Measurements from ENCODE around the gene RAD51B.

RAD51B gene

DNA sequence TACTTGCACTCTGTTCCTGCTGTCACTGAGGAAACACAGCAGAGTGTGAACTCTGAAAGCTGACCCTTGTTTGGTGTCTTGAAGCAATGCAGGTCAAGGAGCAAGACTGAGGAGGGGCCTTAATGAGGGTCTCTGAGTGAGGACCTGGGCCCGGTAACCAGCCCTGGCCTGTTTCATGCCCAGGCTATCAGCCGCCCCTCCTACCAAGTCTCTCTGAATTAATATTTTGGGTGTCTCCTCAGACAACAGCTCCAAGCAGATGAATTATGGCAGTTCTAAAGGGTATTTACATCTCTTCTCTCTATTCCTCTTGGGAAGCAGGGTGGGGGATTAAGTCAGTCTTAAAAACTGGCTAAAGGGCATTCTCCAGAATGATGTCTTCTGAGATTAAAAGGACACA lies 578.8 kb downstream of the RAD51B start (continued):
- TF ChIP-seq, protein P1, sequence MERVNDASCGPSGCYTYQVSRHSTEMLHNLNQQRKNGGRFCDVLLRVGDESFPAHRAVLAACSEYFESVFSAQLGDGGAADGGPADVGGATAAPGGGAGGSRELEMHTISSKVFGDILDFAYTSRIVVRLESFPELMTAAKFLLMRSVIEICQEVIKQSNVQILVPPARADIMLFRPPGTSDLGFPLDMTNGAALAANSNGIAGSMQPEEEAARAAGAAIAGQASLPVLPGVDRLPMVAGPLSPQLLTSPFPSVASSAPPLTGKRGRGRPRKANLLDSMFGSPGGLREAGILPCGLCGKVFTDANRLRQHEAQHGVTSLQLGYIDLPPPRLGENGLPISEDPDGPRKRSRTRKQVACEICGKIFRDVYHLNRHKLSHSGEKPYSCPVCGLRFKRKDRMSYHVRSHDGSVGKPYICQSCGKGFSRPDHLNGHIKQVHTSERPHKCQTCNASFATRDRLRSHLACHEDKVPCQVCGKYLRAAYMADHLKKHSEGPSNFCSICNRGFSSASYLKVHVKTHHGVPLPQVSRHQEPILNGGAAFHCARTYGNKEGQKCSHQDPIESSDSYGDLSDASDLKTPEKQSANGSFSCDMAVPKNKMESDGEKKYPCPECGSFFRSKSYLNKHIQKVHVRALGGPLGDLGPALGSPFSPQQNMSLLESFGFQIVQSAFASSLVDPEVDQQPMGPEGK (tag by site-specific recombination; IDR thresholded peaks at IDR 0.05) = no peak
- TF ChIP-seq ZNF747 (tag by site-specific recombination; IDR thresholded peaks at IDR 0.05) (no peak), KLF7 (tag by site-specific recombination; IDR thresholded peaks at IDR 0.05; ENCODE audit: borderline replicate concordance) (no peak), HOXD13 (CRISPR knock-in tag; IDR thresholded peaks at IDR 0.05; ENCODE audit: borderline replicate concordance) (no peak), ZNF777 (tag by site-specific recombination; IDR thresholded peaks at IDR 0.05; ENCODE audit: borderline replicate concordance) (no peak), ZNF266 (tag by site-specific recombination; IDR thresholded peaks at IDR 0.05; ENCODE audit: low read depth) (no peak), ZNF214 (tag by site-specific recombination; IDR thresholded peaks at IDR 0.05; ENCODE audit: borderline replicate concordance) (no peak), ZNF157 (tag by site-specific recombination; IDR thresholded peaks at IDR 0.05) (no peak)
- TF ChIP-seq, protein P2, sequence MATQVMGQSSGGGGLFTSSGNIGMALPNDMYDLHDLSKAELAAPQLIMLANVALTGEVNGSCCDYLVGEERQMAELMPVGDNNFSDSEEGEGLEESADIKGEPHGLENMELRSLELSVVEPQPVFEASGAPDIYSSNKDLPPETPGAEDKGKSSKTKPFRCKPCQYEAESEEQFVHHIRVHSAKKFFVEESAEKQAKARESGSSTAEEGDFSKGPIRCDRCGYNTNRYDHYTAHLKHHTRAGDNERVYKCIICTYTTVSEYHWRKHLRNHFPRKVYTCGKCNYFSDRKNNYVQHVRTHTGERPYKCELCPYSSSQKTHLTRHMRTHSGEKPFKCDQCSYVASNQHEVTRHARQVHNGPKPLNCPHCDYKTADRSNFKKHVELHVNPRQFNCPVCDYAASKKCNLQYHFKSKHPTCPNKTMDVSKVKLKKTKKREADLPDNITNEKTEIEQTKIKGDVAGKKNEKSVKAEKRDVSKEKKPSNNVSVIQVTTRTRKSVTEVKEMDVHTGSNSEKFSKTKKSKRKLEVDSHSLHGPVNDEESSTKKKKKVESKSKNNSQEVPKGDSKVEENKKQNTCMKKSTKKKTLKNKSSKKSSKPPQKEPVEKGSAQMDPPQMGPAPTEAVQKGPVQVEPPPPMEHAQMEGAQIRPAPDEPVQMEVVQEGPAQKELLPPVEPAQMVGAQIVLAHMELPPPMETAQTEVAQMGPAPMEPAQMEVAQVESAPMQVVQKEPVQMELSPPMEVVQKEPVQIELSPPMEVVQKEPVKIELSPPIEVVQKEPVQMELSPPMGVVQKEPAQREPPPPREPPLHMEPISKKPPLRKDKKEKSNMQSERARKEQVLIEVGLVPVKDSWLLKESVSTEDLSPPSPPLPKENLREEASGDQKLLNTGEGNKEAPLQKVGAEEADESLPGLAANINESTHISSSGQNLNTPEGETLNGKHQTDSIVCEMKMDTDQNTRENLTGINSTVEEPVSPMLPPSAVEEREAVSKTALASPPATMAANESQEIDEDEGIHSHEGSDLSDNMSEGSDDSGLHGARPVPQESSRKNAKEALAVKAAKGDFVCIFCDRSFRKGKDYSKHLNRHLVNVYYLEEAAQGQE (tag by site-specific recombination; IDR thresholded peaks at IDR 0.05) = no peak

DNA sequence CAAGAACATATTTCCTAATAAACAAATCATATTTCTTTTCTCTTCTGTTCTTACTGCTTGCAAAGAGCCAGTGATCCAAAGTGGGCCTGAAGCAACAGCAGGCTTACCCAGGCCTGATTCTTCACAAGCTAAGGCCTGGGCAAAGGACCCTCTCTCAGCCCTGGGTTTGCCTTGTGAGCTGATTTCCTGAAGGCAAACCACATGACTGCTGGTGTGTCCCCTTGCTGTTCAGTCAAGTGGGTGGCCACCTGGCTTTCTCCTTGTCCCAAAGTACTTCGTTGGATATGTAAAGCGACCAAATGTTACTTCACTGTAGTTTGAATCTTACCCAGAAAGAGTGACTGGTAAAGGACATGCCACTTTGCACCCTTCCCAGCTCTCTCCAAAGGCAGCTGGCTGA lies 580.4 kb downstream of the RAD51B start:
- H3K4me1 ChIP-seq (ENCODE audit: control insufficient read depth, insufficient read depth, low read length) = 0 out of 2 replicates have a peak, but pooled peaks cover 3% of the 10 kb centered on the region
- ChIA-PET POLR2A (no interaction called here), CTCF (no interaction called here)
- H3K4me3 ChIP-seq (ENCODE audit: low read depth, low read length) = no peak overlapping the region
- no peaks in the 10 kb centered on the region for H3K36me3 ChIP-seq (ENCODE audit: control insufficient read depth in 2 of 2, insufficient read depth in 1 of 2, low read length in 2 of 2)
- H3K27ac ChIP-seq (ENCODE audit: extremely low read depth, low read depth, low read length) = no peak overlapping the region
- H3K9me3 ChIP-seq (ENCODE audit: control insufficient read depth, insufficient read depth, low read depth, low read length) = no peaks in the 10 kb centered on the region
- TF ChIP-seq ZSCAN23 (tag by site-specific recombination; IDR thresholded peaks at IDR 0.05) (no peak), OSR2 (tag by site-specific recombination; IDR thresholded peaks at IDR 0.05) (no peak), ZNF404 (tag by site-specific recombination; IDR thresholded peaks at IDR 0.05) (no peak), ZNF596 (tag by site-specific recombination; IDR thresholded peaks at IDR 0.05) (no peak), ZNF776 (tag by site-specific recombination; IDR thresholded peaks at IDR 0.05; ENCODE audit: borderline replicate concordance) (no peak), ZNF426 (tag by site-specific recombination; IDR thresholded peaks at IDR 0.05) (no peak), RBAK (tag by site-specific recombination; IDR thresholded peaks at IDR 0.05) (no peak), ZBTB48 (tag by site-specific recombination; IDR thresholded peaks at IDR 0.05) (no peak), HOXA7 (CRISPR knock-in tag; IDR thresholded peaks at IDR 0.05; ENCODE audit: borderline replicate concordance) (no peak), ZNF792 (tag by site-specific recombination; IDR thresholded peaks at IDR 0.05) (no peak), ZNF184 (tag by site-specific recombination; IDR thresholded peaks at IDR 0.05) (no peak), ZNF223 (tag by site-specific recombination; IDR thresholded peaks at IDR 0.05) (no peak), ZNF530 (tag by site-specific recombination; IDR thresholded peaks at IDR 0.05; ENCODE audit: low read depth) (no peak), ZNF433 (tag by site-specific recombination; IDR thresholded peaks at IDR 0.05; ENCODE audit: low read depth) (no peak), HOXD13 (CRISPR knock-in tag; IDR thresholded peaks at IDR 0.05; ENCODE audit: borderline replicate concordance) (no peak), ZNF112 (tag by site-specific recombination; IDR thresholded peaks at IDR 0.05) (no peak)
- TF ChIP-seq, protein P3, sequence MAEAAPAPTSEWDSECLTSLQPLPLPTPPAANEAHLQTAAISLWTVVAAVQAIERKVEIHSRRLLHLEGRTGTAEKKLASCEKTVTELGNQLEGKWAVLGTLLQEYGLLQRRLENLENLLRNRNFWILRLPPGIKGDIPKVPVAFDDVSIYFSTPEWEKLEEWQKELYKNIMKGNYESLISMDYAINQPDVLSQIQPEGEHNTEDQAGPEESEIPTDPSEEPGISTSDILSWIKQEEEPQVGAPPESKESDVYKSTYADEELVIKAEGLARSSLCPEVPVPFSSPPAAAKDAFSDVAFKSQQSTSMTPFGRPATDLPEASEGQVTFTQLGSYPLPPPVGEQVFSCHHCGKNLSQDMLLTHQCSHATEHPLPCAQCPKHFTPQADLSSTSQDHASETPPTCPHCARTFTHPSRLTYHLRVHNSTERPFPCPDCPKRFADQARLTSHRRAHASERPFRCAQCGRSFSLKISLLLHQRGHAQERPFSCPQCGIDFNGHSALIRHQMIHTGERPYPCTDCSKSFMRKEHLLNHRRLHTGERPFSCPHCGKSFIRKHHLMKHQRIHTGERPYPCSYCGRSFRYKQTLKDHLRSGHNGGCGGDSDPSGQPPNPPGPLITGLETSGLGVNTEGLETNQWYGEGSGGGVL (tag by site-specific recombination; IDR thresholded peaks at IDR 0.05) = no peak
- TF ChIP-seq, protein P4, sequence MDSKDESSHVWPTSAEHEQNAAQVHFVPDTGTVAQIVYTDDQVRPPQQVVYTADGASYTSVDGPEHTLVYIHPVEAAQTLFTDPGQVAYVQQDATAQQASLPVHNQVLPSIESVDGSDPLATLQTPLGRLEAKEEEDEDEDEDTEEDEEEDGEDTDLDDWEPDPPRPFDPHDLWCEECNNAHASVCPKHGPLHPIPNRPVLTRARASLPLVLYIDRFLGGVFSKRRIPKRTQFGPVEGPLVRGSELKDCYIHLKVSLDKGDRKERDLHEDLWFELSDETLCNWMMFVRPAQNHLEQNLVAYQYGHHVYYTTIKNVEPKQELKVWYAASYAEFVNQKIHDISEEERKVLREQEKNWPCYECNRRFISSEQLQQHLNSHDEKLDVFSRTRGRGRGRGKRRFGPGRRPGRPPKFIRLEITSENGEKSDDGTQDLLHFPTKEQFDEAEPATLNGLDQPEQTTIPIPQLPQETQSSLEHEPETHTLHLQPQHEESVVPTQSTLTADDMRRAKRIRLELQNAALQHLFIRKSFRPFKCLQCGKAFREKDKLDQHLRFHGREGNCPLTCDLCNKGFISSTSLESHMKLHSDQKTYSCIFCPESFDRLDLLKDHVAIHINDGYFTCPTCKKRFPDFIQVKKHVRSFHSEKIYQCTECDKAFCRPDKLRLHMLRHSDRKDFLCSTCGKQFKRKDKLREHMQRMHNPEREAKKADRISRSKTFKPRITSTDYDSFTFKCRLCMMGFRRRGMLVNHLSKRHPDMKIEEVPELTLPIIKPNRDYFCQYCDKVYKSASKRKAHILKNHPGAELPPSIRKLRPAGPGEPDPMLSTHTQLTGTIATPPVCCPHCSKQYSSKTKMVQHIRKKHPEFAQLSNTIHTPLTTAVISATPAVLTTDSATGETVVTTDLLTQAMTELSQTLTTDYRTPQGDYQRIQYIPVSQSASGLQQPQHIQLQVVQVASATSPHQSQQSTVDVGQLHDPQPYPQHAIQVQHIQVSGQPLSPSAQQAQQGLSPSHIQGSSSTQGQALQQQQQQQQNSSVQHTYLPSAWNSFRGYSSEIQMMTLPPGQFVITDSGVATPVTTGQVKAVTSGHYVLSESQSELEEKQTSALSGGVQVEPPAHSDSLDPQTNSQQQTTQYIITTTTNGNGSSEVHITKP (tag by site-specific recombination; IDR thresholded peaks at IDR 0.05) = no peak

Measured in HEK293 (cell line).